ENCODE results near the gene PLXNA4. TPM values are rescaled to one million over a fixed set of nuclear protein-coding genes. Genes with fewer than 3 reads are reported as not detected.

Gene PLXNA4
- total RNA-seq, 2 donors from 2014 or later = 2.1 to 8.2 TPM

- 88 to 89% methylated on average over 2 of the region's 2 CpGs for WGBS, 2 donors
- Histone ChIP-seq H3K27me3 (no peaks in the 10 kb centered on the region), H3K4me1 (peaks cover 5% of the 10 kb centered on the region), H3K4me3 (no peak overlapping the region), H3K9me3 (no peaks in the 10 kb centered on the region), H3K27ac (no peak overlapping the region), H3K36me3 (replicated peaks in 1 of 2; ENCODE audit: insufficient read depth in 1 of 2, low read depth in 2 of 2) (no peaks in the 10 kb centered on the region)
- no peak for DNase-seq
- no peak for ATAC-seq
- TF ChIP-seq, protein P1, sequence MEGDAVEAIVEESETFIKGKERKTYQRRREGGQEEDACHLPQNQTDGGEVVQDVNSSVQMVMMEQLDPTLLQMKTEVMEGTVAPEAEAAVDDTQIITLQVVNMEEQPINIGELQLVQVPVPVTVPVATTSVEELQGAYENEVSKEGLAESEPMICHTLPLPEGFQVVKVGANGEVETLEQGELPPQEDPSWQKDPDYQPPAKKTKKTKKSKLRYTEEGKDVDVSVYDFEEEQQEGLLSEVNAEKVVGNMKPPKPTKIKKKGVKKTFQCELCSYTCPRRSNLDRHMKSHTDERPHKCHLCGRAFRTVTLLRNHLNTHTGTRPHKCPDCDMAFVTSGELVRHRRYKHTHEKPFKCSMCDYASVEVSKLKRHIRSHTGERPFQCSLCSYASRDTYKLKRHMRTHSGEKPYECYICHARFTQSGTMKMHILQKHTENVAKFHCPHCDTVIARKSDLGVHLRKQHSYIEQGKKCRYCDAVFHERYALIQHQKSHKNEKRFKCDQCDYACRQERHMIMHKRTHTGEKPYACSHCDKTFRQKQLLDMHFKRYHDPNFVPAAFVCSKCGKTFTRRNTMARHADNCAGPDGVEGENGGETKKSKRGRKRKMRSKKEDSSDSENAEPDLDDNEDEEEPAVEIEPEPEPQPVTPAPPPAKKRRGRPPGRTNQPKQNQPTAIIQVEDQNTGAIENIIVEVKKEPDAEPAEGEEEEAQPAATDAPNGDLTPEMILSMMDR (IDR thresholded peaks at IDR 0.05) = no peak
- TF ChIP-seq POLR2A (IDR thresholded peaks at IDR 0.05) = no peak
- intact Hi-C loops (cut with DNase I) = loop anchor here (10.0 kb wide), 1 partner anchor 183 kb away; no protein-coding TSS in a partner anchor
Observed at GRCh38 chr7:132207782-132208181, 368.5 kb downstream of the PLXNA4 start.

DNA sequence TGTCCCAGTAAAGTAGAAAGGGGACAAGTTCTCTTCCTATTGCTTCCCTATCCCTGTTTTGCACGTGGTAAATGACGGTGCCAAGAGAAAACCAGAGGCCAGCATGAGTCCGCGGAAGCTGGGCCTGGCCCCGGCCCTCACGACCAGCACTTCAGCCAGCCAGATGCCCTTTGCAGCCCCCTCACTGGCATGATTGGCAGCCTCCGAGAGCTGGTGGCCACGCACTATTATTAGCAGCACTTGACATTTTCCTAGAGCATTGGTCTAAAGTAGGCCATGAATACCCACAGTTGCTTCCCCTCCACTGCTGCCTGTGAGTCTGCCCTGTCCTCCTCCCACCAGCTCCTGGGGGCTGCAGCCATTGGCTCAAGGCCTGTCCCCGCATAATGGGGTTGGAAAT lies 369.1 kb downstream of the PLXNA4 start:
- intact Hi-C loops (cut with DNase I) = loop anchor here (10.0 kb wide), 1 partner anchor 182 kb away; no protein-coding TSS in a partner anchor
- Histone ChIP-seq H3K4me3 (no peak overlapping the region), H3K4me1 (peaks cover 5% of the 10 kb centered on the region), H3K27me3 (no peaks in the 10 kb centered on the region), H3K36me3 (replicated peaks in 1 of 2; ENCODE audit: insufficient read depth in 1 of 2, low read depth in 2 of 2) (no peaks in the 10 kb centered on the region), H3K9me3 (no peaks in the 10 kb centered on the region), H3K27ac (no peak overlapping the region)
- DNase-seq = no peak
- WGBS, 2 donors = 88 to 89% methylated on average over 8 to 9 of the region's 9 CpGs
- TF ChIP-seq, protein P1 (IDR thresholded peaks at IDR 0.05) = no peak
- TF ChIP-seq POLR2A (IDR thresholded peaks at IDR 0.05) = no peak
- ATAC-seq = no peak

DNA sequence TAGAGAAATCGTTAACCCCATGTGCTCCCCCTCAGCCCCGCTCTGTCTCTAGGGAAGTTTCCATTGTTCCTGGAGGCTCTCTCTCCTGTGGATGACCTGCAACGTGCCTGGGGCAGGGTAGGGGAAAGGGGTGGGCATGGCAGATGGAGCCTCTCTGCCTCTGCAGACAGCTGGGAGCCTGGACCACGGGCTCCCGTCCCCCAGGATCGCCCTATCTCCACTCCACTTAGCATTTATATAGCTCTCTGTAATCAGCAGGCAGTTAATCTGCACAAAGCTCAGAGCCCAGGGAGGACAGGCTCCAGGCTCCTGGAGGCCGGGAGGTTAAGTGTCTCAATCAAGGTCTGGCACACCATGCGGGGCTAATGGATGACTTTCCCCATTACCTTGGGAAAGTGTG lies 369.7 kb downstream of the PLXNA4 start:
- ATAC-seq (no peak), DNase-seq (no peak)
- Histone ChIP-seq H3K27ac (no peak overlapping the region), H3K36me3 (replicated peaks in 1 of 2; ENCODE audit: insufficient read depth in 1 of 2, low read depth in 2 of 2) (no peaks in the 10 kb centered on the region), H3K27me3 (no peaks in the 10 kb centered on the region), H3K4me1 (peaks cover 5% of the 10 kb centered on the region), H3K9me3 (no peaks in the 10 kb centered on the region), H3K4me3 (no peak overlapping the region)
- intact Hi-C loops (cut with DNase I) = loop anchor here (10.0 kb wide), 1 partner anchor 182 kb away; no protein-coding TSS in a partner anchor
- no peak for TF ChIP-seq POLR2A (IDR thresholded peaks at IDR 0.05)
- TF ChIP-seq, protein P1 (IDR thresholded peaks at IDR 0.05) = no peak
- WGBS, 2 donors = 54 to 70% methylated on average over 6 to 8 of the region's 8 CpGs

- intact Hi-C loops (cut with DNase I) = loop anchor here (10.0 kb wide), 1 partner anchor 181 kb away; no protein-coding TSS in a partner anchor
- H3K4me1 ChIP-seq = peaks cover 5% of the 10 kb centered on the region
- no peak overlapping the region for H3K27ac ChIP-seq
- H3K4me3 ChIP-seq = no peak overlapping the region
- no peaks in the 10 kb centered on the region for H3K36me3 ChIP-seq (replicated peaks in 1 of 2; ENCODE audit: insufficient read depth in 1 of 2, low read depth in 2 of 2)
- TF ChIP-seq POLR2A (IDR thresholded peaks at IDR 0.05) = no peak
- TF ChIP-seq, protein P1 (IDR thresholded peaks at IDR 0.05) = no peak
- no peaks in the 10 kb centered on the region for H3K9me3 ChIP-seq
- no peaks in the 10 kb centered on the region for H3K27me3 ChIP-seq
- no peak for ATAC-seq
- DNase-seq = no peak
Observed at GRCh38 chr7:132205509-132205908, 370.8 kb downstream of the PLXNA4 start.

GRCh38 chr7:132203021-132203420 lies 373.2 kb downstream of the PLXNA4 start:
- Histone ChIP-seq H3K27ac (no peak overlapping the region), H3K9me3 (no peaks in the 10 kb centered on the region), H3K4me3 (no peak overlapping the region), H3K27me3 (no peaks in the 10 kb centered on the region), H3K36me3 (replicated peaks in 1 of 2; ENCODE audit: insufficient read depth in 1 of 2, low read depth in 2 of 2) (no peaks in the 10 kb centered on the region), H3K4me1 (no peaks in the 10 kb centered on the region)
- WGBS, 2 donors = 71 to 79% methylated on average over 7 of the region's 7 CpGs
- ATAC-seq (no peak), DNase-seq (no peak)
- intact Hi-C loops (cut with DNase I) = loop anchor here (10.0 kb wide), 1 partner anchor 178 kb away; no protein-coding TSS in a partner anchor
- TF ChIP-seq POLR2A (IDR thresholded peaks at IDR 0.05) = no peak
- TF ChIP-seq, protein P1 (IDR thresholded peaks at IDR 0.05) = no peak

All from body of pancreas (tissue), 4 donors.